Neuronal stem cell (in vitro differentiated cells): ENCODE data around the gene BBS1.

Source experiments
- DNase-seq: peaks from one replicate; pipeline ENCODE4 v3.0.0-alpha.2; 2013; ENCODE audit warnings: low spot score
- H2AFZ ChIP-seq: one replicate; pipeline ENCODE4 v1.6.1; 2013; ENCODE audit warnings: mild to moderate bottlenecking, low read length, inconsistent platforms
- H2AK5ac ChIP-seq: 2 replicates; pipeline ENCODE4 v1.6.1; 2013; ENCODE audit warnings: low read depth, mild to moderate bottlenecking, inconsistent platforms, low read length, moderate library complexity, mixed read lengths
- H2BK120ac ChIP-seq: 2 replicates; pipeline ENCODE4 v1.6.1; 2013; ENCODE audit warnings: low read depth, mild to moderate bottlenecking, inconsistent platforms, low read length, moderate library complexity, mixed read lengths
- H2BK12ac ChIP-seq: one replicate; pipeline ENCODE4 v1.6.1; 2013; ENCODE audit warnings: low read length, inconsistent platforms
- H2BK15ac ChIP-seq: 2 replicates; pipeline ENCODE4 v1.6.1; 2013; ENCODE audit warnings: mild to moderate bottlenecking, low read length, inconsistent platforms, mixed read lengths
- H2BK5ac ChIP-seq: one replicate; pipeline ENCODE4 v1.6.1; 2013; ENCODE audit warnings: inconsistent platforms, mild to moderate bottlenecking, low read length, moderate library complexity
- H3K14ac ChIP-seq: one replicate; pipeline ENCODE4 v1.6.1; 2013; ENCODE audit warnings: low read length, inconsistent platforms
- H3K18ac ChIP-seq: 2 replicates; pipeline ENCODE4 v1.6.1; 2013; ENCODE audit warnings: low read length, inconsistent platforms
- H3K23ac ChIP-seq: 2 replicates; pipeline ENCODE4 v1.6.1; 2013; ENCODE audit warnings: low read depth, mild to moderate bottlenecking, mixed read lengths, low read length, inconsistent platforms; ENCODE audit not compliant: poor library complexity
- H3K27ac ChIP-seq: replicated peaks from 3 replicates; pipeline ENCODE4 v1.5.1; 2013; ENCODE audit warnings: low read length, inconsistent platforms
- H3K27me3 ChIP-seq, 3 experiments: 2 replicates each; pipeline ENCODE4 v1.6.1; 2013; ENCODE audit warnings: low read length in 3 of 3, mild to moderate bottlenecking in 2 of 3, inconsistent platforms in 1 of 3, low read depth in 1 of 3, mixed read lengths in 1 of 3, moderate library complexity in 1 of 3; ENCODE audit not compliant: control insufficient read depth in 3 of 3, insufficient read depth in 3 of 3
- H3K36me3 ChIP-seq, 2 donors: replicated peaks in 1 of 2; 2 replicates each; pipeline ENCODE4 v1.6.1; 2013; ENCODE audit warnings: low read length in 2 of 2; ENCODE audit not compliant: control insufficient read depth in 2 of 2, insufficient read depth in 2 of 2
- H3K4ac ChIP-seq: 2 replicates; pipeline ENCODE4 v1.6.1; 2013; ENCODE audit warnings: inconsistent platforms, mild to moderate bottlenecking, low read length, moderate library complexity
- H3K4me1 ChIP-seq, 2 donors: 1 replicate in 1 of 2; 2 replicates in 1 of 2; pipeline ENCODE4 v1.6.1; 2013; ENCODE audit warnings: low read length in 2 of 2, low read depth in 1 of 2; ENCODE audit not compliant: control insufficient read depth in 2 of 2, insufficient read depth in 1 of 2
- H3K4me2 ChIP-seq: one replicate; pipeline ENCODE4 v1.6.1; 2013; ENCODE audit warnings: mild to moderate bottlenecking, low read length, inconsistent platforms; ENCODE audit not compliant: insufficient read depth, poor library complexity, severe bottlenecking
- H3K4me3 ChIP-seq, 2 donors: 2 replicates each; pipeline ENCODE4 v1.5.1; 2013; ENCODE audit warnings: low read length in 2 of 2, mild to moderate bottlenecking in 2 of 2, inconsistent platforms in 1 of 2, moderate library complexity in 1 of 2
- H3K79me1 ChIP-seq: one replicate; pipeline ENCODE4 v1.6.1; 2013; ENCODE audit warnings: low read depth, mild to moderate bottlenecking, inconsistent platforms, low read length, moderate library complexity
- H3K9ac ChIP-seq: one replicate; pipeline ENCODE4 v1.6.1; 2013; ENCODE audit warnings: mild to moderate bottlenecking, low read depth, low read length, inconsistent platforms; ENCODE audit not compliant: poor library complexity
- H3K9me3 ChIP-seq, 2 donors: replicated peaks in 1 of 2; 2 replicates each; pipeline versions ENCODE3 to v1.6.1; 2013; ENCODE audit warnings: low read length in 2 of 2, mild to moderate bottlenecking in 2 of 2, inconsistent platforms in 1 of 2, low read depth in 1 of 2, mixed read lengths in 1 of 2, moderate library complexity in 1 of 2; ENCODE audit not compliant: control insufficient read depth in 2 of 2, insufficient read depth in 1 of 2
- H4K8ac ChIP-seq: one replicate; pipeline ENCODE4 v1.6.1; 2013; ENCODE audit warnings: low read depth, mild to moderate bottlenecking, inconsistent platforms, low read length, moderate library complexity
- H4K91ac ChIP-seq: one replicate; pipeline ENCODE4 v1.6.1; 2013; ENCODE audit warnings: low read length, low read depth, mild to moderate bottlenecking, inconsistent platforms; ENCODE audit not compliant: poor library complexity
- WGBS, 2 donors: extraction: QIAGEN DNeasy Blood & Tissue Kit; methylation state at CpG; one replicate each; pipeline ENCODE4 v1.1.7; 2013; ENCODE audit warnings: missing lambda C conversion rate in 2 of 2, mixed read lengths in 1 of 2; ENCODE audit not compliant: insufficient read length in 2 of 2, insufficient replicate concordance in 1 of 2; ENCODE audit errors: extremely low coverage in 2 of 2; 5-methylcytosine and 5-hydroxymethylcytosine counted together

Gene BBS1

GRCh38 chr11:66529655-66530054, 19.2 kb downstream of the BBS1 start:
- H2BK12ac ChIP-seq: no peak overlapping the region
- no peak overlapping the region for H2BK120ac ChIP-seq
- H2BK5ac ChIP-seq: no peak overlapping the region
- no peak overlapping the region for H3K9ac ChIP-seq
- no peak overlapping the region for H3K27ac ChIP-seq
- H2BK15ac ChIP-seq: no peak overlapping the region
- H3K18ac ChIP-seq: no peak overlapping the region
- H4K8ac ChIP-seq: peak overlapping the region; percentile 48
- H3K23ac ChIP-seq: no peak overlapping the region
- peak overlapping the region; percentile 27 for H3K4ac ChIP-seq
- H3K4me3 ChIP-seq: no peak overlapping the region
- H3K36me3 ChIP-seq: peaks cover 18 to 28% of the 10 kb centered on the region in 2 donors
- H3K4me2 ChIP-seq: no peak overlapping the region
- H2AK5ac ChIP-seq: no peak overlapping the region
- H3K4me1 ChIP-seq: no peaks in the 10 kb centered on the region
- WGBS, 2 donors: no CpG with 5 or more reads among the region's 13 CpGs
- no peak overlapping the region for H4K91ac ChIP-seq
- no peaks in the 10 kb centered on the region for H3K27me3 ChIP-seq
- no peak overlapping the region for H2AFZ ChIP-seq
- no peak overlapping the region for H3K14ac ChIP-seq
- peaks cover 3% of the 10 kb centered on the region for H3K79me1 ChIP-seq
- no peaks in the 10 kb centered on the region for H3K9me3 ChIP-seq
- no peak for DNase-seq

GRCh38 chr11:66530927-66531709, 20.7 kb downstream of the BBS1 start:
- no peak overlapping the region for H2BK12ac ChIP-seq
- no peak overlapping the region for H2AFZ ChIP-seq
- H3K4me2 ChIP-seq: no peak overlapping the region
- H2BK15ac ChIP-seq: no peak overlapping the region
- H3K4me3 ChIP-seq: no peak overlapping the region
- H3K27ac ChIP-seq: no peak overlapping the region
- H3K79me1 ChIP-seq: peaks cover 3% of the 10 kb centered on the region
- no peaks in the 10 kb centered on the region for H3K27me3 ChIP-seq
- H3K36me3 ChIP-seq: peaks cover 18 to 36% of the 10 kb centered on the region in 2 donors
- no peak overlapping the region for H3K18ac ChIP-seq
- H2BK120ac ChIP-seq: no peak overlapping the region
- no peak overlapping the region for H3K23ac ChIP-seq
- H2BK5ac ChIP-seq: peak overlapping the region; percentile 19
- H3K14ac ChIP-seq: no peak overlapping the region
- no peak overlapping the region for H2AK5ac ChIP-seq
- no peak overlapping the region for H4K8ac ChIP-seq
- no CpG with 5 or more reads among the region's 10 CpGs for WGBS, 2 donors
- no peaks in the 10 kb centered on the region for H3K4me1 ChIP-seq
- H3K9me3 ChIP-seq: no peaks in the 10 kb centered on the region
- no peak overlapping the region for H4K91ac ChIP-seq
- H3K4ac ChIP-seq: no peak overlapping the region
- DNase-seq: no peak
- H3K9ac ChIP-seq: peak overlapping the region; percentile 60

- Histone ChIP-seq H4K91ac (no peak overlapping the region), H3K27ac (no peak overlapping the region), H3K4me2 (no peak overlapping the region), H3K36me3 (peaks cover 15 to 35% of the 10 kb centered on the region in 2 donors), H4K8ac (peak overlapping the region; percentile 23), H3K4ac (no peak overlapping the region), H3K14ac (peak overlapping the region; percentile 21), H3K23ac (no peak overlapping the region), H2BK120ac (no peak overlapping the region), H3K4me1 (no peaks in the 10 kb centered on the region), H2AK5ac (no peak overlapping the region), H3K9me3 (no peaks in the 10 kb centered on the region), H3K4me3 (no peak overlapping the region), H3K18ac (no peak overlapping the region), H3K27me3 (no peaks in the 10 kb centered on the region), H2AFZ (no peak overlapping the region), H3K9ac (no peak overlapping the region), H3K79me1 (peaks cover 3% of the 10 kb centered on the region), H2BK5ac (peak overlapping the region; percentile 5), H2BK15ac (no peak overlapping the region), H2BK12ac (no peak overlapping the region)
- WGBS, 2 donors: no CpG with 5 or more reads among the region's 11 CpGs
- no peak for DNase-seq
These were observed 21.4 kb downstream of the BBS1 start for GRCh38 chr11:66531841-66532240.

GRCh38 chr11:66532784-66533183, 22.3 kb downstream of the BBS1 start:
- H3K27me3 ChIP-seq: no peaks in the 10 kb centered on the region
- H3K4me1 ChIP-seq: no peaks in the 10 kb centered on the region
- H3K4ac ChIP-seq: no peak overlapping the region
- no peak overlapping the region for H3K14ac ChIP-seq
- H3K9ac ChIP-seq: no peak overlapping the region
- no peak overlapping the region for H3K27ac ChIP-seq
- no peak overlapping the region for H2BK12ac ChIP-seq
- peaks cover 3% of the 10 kb centered on the region for H3K79me1 ChIP-seq
- no peak overlapping the region for H3K23ac ChIP-seq
- H3K4me2 ChIP-seq: no peak overlapping the region
- H3K18ac ChIP-seq: no peak overlapping the region
- H2BK15ac ChIP-seq: no peak overlapping the region
- no peak for DNase-seq
- no peak overlapping the region for H4K91ac ChIP-seq
- H2AK5ac ChIP-seq: no peak overlapping the region
- H2BK120ac ChIP-seq: no peak overlapping the region
- H2BK5ac ChIP-seq: no peak overlapping the region
- H3K4me3 ChIP-seq: no peak overlapping the region
- no peak overlapping the region for H4K8ac ChIP-seq
- no peaks in the 10 kb centered on the region for H3K9me3 ChIP-seq
- H2AFZ ChIP-seq: no peak overlapping the region
- peaks cover 14 to 37% of the 10 kb centered on the region in 2 donors for H3K36me3 ChIP-seq
- WGBS, 2 donors: no CpG with 5 or more reads among the region's 6 CpGs
